Fibroblast of skin of right biceps (primary cell): ENCODE results near the gene CLGN.
"Not testable (repeated sequence)": the region's sequence is repeated elsewhere in the genome, so short reads cannot be mapped to it uniquely, and the experiment has no call there.

Experiments used
- DNase-seq: peaks from one replicate; pipeline ENCODE4 v3.0.0-alpha.2; 2013

The CLGN gene, protein sequence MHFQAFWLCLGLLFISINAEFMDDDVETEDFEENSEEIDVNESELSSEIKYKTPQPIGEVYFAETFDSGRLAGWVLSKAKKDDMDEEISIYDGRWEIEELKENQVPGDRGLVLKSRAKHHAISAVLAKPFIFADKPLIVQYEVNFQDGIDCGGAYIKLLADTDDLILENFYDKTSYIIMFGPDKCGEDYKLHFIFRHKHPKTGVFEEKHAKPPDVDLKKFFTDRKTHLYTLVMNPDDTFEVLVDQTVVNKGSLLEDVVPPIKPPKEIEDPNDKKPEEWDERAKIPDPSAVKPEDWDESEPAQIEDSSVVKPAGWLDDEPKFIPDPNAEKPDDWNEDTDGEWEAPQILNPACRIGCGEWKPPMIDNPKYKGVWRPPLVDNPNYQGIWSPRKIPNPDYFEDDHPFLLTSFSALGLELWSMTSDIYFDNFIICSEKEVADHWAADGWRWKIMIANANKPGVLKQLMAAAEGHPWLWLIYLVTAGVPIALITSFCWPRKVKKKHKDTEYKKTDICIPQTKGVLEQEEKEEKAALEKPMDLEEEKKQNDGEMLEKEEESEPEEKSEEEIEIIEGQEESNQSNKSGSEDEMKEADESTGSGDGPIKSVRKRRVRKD

GRCh38 chr4:140427106-140427918, at the start of gene CLGN:
TSS of gene CLGN (minus strand) at chr4:140427648. CDS start at chr4:140413078, 14,570 bp downstream.
- peak; percentile 70 for DNase-seq

GRCh38 chr4:140472156-140472555, 44.7 kb upstream of the CLGN start:
- no peak for DNase-seq

DNA sequence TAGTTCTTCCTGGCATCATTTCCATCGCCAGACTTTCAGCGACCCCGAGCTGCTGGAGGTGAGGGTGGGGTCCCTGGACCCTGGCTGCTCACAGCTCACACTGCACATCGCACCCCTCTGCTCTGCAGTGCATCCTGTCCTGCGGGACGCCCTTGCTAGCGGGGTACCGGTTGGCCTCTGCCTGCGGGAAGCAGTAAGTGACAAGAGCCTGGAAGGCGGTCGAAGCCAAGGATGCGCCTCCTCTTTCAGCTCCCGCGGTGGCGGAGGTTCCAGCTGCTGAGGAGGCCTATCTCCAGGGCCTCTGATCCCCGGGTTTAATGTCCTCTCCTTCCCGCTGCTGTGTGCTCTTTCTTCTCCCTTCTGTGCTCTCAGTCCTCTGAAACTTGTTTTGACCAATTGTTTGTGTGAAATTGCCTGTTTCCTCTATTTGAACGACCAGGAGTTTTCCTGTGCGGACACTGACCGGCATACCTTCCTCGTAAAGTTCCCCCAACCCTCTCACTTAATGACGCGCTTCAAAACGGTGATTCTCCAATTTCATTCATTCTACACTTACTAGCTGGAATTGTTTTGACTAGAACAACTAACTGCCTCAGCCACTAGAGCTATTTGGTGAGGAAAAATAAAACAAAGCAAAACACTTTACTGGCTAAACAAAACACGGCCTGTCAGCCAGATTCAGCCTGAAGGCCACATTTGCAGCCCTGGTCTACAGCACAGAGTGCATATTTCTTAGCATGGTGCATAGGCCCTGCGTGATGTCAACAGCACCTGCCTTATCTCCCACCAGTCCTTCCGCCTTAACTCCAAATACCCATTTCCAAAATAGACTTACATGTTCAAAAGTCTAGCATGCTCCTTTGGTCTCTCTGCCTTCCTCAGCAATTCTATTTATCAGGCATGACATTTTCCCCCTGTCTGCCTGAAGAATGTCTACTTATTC, 42.6 kb upstream of the CLGN start:
- DNase-seq: no peak

DNA sequence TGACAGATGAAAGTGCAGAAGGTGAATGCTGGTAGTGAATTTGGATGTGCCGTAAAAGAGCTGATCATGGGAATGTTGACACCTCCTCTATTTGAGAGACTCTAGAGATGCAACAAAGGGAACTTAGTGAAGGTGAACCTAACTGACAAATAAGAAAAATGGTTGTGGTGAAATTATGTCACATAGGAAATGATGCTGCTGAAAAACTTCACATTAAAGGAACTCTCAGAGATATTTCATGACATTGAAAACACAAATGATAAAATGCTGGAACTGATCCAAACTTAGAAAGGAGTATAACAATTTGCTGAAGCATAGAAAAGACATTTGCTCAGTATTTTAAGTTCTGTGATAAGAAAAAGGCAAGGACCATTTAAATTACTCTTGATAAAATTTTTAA, 38.7 kb upstream of the CLGN start:
- no peak for DNase-seq

DNA sequence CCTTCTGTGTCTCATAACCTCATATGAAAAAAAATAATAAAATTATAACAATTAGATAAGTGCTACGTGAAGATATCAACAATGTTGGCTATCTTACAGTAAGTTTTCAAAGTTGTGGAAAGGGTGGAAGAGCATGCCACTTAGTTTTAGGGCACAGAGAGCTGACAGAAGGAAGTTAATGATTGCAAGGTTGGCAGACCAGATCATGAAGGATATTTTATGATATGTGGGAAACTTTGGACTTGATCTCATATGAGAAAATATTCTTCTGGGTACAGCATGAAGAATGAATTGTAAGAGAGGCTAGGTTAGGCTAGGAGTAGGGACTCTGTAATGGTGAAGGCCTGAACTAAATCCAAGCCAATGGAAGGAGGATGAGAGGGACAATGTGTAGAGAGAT, 36.2 kb upstream of the CLGN start:
- no peak for DNase-seq

DNA sequence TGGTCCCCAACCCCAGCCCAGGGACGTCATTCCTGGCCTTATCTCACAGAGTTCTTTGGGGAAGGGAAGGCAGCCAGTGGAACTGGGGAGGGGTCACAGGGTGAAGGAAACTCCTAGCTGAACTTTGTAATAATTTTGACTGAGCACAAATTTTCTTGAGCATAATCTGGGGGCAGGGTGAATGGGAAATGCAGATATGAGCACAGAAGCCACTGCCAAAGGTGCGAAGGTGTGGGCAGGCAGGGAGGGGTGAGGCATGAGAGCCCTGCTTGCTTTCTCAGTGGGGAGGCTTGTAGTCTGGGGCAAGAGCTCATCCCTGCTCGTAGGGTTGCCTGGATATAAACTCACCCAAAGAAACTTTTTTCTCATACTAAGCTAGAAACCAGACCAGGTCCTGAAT, 35.7 kb upstream of the CLGN start:
- no peak for DNase-seq

DNA sequence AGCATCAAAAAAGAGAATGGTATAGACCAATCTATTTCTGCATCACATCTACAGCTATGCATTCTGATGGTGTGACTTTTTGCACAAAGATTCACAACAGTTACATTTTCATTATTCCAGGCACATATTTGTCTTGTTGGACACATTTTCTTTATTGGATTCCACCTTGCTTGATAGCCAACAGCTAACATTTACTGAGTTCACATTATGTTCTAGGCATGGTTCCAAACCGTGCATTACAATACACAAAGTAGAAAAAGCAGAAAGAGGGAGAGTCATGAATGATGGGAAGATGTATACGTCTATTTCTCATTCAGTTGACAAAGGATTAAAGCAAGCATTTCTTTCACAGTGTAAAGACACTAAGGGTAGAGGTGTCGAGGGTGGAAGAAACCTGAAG, 22.9 kb upstream of the CLGN start:
- no peak for DNase-seq

DNA sequence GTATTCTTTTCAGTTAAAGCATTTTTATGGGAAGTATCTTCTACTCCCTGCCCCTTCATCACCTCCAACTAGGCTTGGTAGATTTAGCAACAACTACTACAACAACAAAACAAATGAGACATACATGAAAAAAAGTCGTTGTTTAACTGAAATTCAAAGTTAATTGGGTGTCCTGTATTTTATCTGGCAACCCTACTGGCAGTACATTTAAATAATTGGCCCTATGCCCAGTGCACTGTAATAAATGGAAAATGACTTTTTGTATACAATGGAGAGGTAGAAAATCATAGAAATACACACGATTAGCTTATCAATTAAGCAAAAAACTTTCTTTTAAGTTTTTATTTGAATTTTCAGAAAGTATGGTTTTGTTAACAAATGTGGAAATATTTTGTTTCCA, 21.4 kb upstream of the CLGN start:
- DNase-seq: no peak

- no peak for DNase-seq
Measured at GRCh38 chr4:140448162-140448561, 20.7 kb upstream of the CLGN start.

- not testable (repeated sequence) for DNase-seq
Measured at GRCh38 chr4:140444347-140444746, 16.9 kb upstream of the CLGN start.

- DNase-seq: no peak
Measured at GRCh38 chr4:140439644-140440142, 12.2 kb upstream of the CLGN start.

- DNase-seq: peak; percentile 12
Measured at GRCh38 chr4:140427919-140428471, 547 bp upstream of the CLGN start.

DNA sequence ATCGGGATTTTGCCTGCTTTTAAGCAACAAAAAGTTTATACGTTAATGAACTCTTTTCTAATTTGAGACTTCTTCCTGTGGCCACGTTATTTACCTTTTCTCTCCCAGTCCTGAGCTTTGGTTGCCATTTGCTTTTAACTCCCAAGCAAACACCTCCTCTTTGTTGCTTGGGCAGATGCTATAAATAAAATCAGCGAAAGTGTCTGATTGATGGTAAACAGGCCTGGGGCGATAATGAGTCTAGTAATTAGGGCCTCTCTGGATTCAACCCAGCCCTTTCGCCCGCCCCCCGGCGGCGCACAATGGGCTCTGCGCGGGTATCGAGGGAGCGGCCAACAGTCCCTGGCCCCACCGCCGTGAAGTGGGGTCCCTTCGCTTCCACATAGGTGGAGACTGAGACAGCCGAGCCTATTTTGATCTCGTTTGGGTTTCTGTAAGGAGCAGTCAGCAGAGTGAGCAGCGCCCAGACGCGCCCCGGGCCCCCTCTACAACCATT, 790 bp downstream of the CLGN start:
- DNase-seq: no peak

- peak; percentile 29 for DNase-seq
Measured at GRCh38 chr4:140423106-140423505, 4.3 kb downstream of the CLGN start.

DNA sequence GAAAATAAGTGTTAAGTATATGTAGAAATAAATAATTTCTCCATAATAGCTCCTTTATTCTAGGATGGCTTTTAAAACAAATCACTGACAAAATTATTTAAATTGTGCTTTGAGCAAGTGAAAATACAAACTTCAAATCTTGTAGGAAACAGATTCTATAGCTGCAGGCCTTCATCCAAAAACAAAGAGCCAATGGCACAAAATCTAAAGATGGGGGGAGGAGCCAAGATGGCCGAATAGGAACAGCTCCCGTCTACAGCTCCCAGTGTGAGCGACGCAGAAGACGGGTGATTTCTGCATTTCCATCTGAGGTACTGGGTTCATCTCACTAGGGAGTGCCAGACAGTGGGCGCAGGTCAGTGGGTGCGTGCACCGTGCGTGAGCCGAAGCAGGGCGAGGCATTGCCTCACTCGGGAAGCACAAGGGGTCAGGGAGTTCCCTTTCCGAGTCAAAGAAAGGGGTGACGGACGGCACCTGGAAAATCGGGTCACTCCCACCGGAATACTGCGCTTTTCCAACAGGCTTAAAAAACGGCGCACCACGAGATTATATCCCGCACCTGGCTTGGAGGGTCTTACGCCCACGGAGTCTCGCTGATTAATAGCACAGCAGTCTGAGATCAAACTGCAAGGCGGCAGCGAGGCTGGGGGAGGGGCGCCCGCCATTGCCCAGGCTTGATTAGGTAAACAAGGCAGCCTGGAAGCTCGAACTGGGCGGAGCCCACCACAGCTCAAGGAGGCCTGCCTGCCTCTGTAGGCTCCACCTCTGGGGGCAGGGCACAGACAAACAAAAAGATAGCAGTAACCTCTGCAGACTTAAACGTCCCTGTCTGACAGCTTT, 14.1 kb downstream of the CLGN start:
- not testable (repeated sequence) for DNase-seq

DNA sequence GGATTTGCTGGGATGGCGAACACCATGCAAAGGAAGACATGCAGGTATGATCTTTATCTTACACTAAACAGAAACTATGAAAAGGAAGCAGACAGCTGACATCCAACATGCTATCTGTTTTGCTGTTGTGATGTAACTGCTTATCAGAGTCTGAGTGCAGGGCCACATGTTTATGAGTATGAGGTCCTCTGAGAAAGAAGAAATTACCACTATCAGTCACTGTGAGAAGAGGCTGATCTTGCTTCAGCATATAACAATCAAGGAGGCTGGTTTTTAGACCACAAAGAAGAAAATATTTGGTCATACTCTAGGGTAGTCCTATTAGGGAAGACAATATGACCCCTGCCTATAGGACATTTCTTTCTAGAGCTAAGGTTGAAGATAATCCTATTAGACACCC, 18.5 kb downstream of the CLGN start:
- DNase-seq: no peak

- no peak for DNase-seq
Measured at GRCh38 chr4:140406292-140406691, 21.2 kb downstream of the CLGN start.

- DNase-seq: no peak
Measured at GRCh38 chr4:140400111-140400510, 27.3 kb downstream of the CLGN start.

DNA sequence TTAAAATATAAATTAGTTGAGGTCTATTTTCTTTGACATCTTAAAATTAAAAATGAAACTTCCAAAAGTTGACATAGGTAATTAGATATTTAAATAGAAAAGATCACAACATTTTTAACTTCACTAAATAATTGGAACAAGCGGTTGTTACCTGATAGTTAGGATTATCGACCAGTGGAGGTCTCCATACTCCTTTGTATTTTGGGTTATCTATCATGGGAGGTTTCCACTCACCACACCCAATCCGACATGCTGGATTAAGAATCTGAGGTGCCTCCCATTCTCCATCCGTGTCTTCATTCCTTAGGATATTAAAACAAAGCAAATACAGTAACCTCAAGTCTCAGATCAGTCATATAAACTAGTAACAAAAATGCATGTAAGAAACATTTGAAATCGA, 31.8 kb downstream of the CLGN start:
- DNase-seq: no peak

DNA sequence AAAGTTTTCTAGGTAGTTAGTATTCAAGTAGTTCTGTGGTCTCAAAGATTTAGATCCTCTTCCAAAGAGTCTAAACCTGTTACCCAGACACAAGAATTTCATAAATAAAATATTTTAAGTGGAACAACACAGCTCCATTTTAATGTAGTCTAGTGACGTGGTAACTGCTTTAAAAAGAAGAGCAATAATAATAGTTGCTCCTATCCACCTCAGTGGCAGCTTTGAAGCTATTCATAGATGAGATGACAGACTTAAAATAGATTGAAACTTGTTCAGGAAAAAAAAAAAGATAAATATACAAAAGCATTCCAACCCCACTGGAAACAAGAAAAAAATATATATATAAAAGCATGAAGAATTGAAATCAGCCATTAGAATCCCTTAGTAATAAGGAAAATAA, 39.4 kb downstream of the CLGN start:
- no peak for DNase-seq

GRCh38 chr4:140382732-140383131, 44.7 kb downstream of the CLGN start:
- no peak for DNase-seq
